Loucy (cell line): Measurements from ENCODE around the gene FAM98C.

ENCODE experiments used
- EZH2phosphoT487 ChIP-seq: fragments of 200-600 bp; IDR thresholded peaks from 2 replicates; pipeline ENCODE4 v1.6.1; 2018; ENCODE audit warnings: antibody characterized with exemption, mild to moderate bottlenecking, moderate library complexity, borderline replicate concordance
- TF ChIP-seq, protein P1 (sequence below): fragments of 200-600 bp; sonication (generic); conservative IDR thresholded peaks from 2 replicates; pipeline ENCODE4 v1.5.1; 2014; ENCODE audit warnings: mild to moderate bottlenecking, antibody characterized with exemption, low read length

GRCh38 chr19:38369584-38369983 is 33.3 kb upstream of the FAM98C start:
- TF ChIP-seq, protein P1, sequence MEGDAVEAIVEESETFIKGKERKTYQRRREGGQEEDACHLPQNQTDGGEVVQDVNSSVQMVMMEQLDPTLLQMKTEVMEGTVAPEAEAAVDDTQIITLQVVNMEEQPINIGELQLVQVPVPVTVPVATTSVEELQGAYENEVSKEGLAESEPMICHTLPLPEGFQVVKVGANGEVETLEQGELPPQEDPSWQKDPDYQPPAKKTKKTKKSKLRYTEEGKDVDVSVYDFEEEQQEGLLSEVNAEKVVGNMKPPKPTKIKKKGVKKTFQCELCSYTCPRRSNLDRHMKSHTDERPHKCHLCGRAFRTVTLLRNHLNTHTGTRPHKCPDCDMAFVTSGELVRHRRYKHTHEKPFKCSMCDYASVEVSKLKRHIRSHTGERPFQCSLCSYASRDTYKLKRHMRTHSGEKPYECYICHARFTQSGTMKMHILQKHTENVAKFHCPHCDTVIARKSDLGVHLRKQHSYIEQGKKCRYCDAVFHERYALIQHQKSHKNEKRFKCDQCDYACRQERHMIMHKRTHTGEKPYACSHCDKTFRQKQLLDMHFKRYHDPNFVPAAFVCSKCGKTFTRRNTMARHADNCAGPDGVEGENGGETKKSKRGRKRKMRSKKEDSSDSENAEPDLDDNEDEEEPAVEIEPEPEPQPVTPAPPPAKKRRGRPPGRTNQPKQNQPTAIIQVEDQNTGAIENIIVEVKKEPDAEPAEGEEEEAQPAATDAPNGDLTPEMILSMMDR, result no peak
- no peak for TF ChIP-seq EZH2phosphoT487
